Smooth muscle cell of the coronary artery (primary cell): ENCODE measurements around the gene PALM. TPM values are rescaled to one million over a fixed set of nuclear protein-coding genes. Genes with fewer than 3 reads are reported as not detected.

Source experiments
- total RNA-seq: library from RNA; depleted of rRNA; stranded (reverse); fragments of >200 nt; gene quantifications from 2 replicates; pipeline ENCODE4 v1.2.3, GENCODE V29; 2014; ENCODE audit warnings: low replicate concordance

Gene PALM
- total RNA-seq = 6.0 and 26.7 TPM in 2 replicates

GRCh38 chr19:708154-709143 lies at the start of gene PALM:
PALM (plus strand) TSS chr19:708935; CDS start chr19:709147, 212 bp downstream.

GRCh38 chr19:662962-663681 lies 45.6 kb upstream of the PALM start, which contains the start of gene RNF126:
RNF126 (minus strand) TSS chr19:663214; CDS start chr19:663121, 93 bp downstream.

GRCh38 chr19:676339-677105 lies 32.2 kb upstream of the PALM start, which contains the start of gene FSTL3:
FSTL3 (plus strand) TSS chr19:676392; CDS start chr19:676424, 32 bp downstream.

GRCh38 chr19:695352-695949 lies 13.3 kb upstream of the PALM start, which contains the start of gene PRSS57:
PRSS57 (minus strand) TSS chr19:695452; CDS start chr19:695430, 22 bp downstream.

GRCh38 chr19:750640-751423 lies 42.1 kb downstream of the PALM start, which contains the start of gene MISP:
MISP (plus strand) TSS chr19:751112; CDS start chr19:756947, 5,835 bp downstream.

GRCh38 chr19:796692-797527 lies 88.2 kb downstream of the PALM start, which contains the start of gene PTBP1:
PTBP1 (plus strand) TSS chr19:797452; CDS start chr19:797498, 46 bp downstream.

Other genes with a start within 250 kb of the PALM start
- gene SHC2, start 247.9 kb upstream of the PALM start, total RNA-seq = 0.08 and 4.1 TPM in 2 replicates
- gene MADCAM1, start 212.4 kb upstream of the PALM start, total RNA-seq = not detected in 2 replicates
- gene TPGS1, start 201.4 kb upstream of the PALM start, total RNA-seq = 13.9 and 23.9 TPM in 2 replicates
- 81.4 and 83.4 TPM in 2 replicates for gene CDC34, start 177.2 kb upstream of the PALM start, total RNA-seq
- 0.08 TPM in 1 of 2 replicates, not detected in the other for gene GZMM, start 164.9 kb upstream of the PALM start, total RNA-seq
- gene BSG, start 136.3 kb upstream of the PALM start, total RNA-seq = 284 and 347 TPM in 2 replicates
- gene HCN2, start 119.1 kb upstream of the PALM start, total RNA-seq = 0.30 and 1.2 TPM in 2 replicates
- 16.6 and 19.8 TPM in 2 replicates for gene POLRMT, start 75.4 kb upstream of the PALM start, total RNA-seq
- gene FGF22, start 69.1 kb upstream of the PALM start, total RNA-seq = not detected in 2 replicates
- 6.2 and 24.2 TPM in 2 replicates for gene RNF126, start 45.7 kb upstream of the PALM start, total RNA-seq
- gene FSTL3, start 32.5 kb upstream of the PALM start, total RNA-seq = 22.8 and 81.7 TPM in 2 replicates
- gene PRSS57, start 13.5 kb upstream of the PALM start, total RNA-seq = not detected in 2 replicates
- under 0.01 TPM in 1 of 2 replicates, not detected in the other for gene MISP, start 42.2 kb downstream of the PALM start, total RNA-seq
- gene PTBP1, start 88.5 kb downstream of the PALM start, total RNA-seq = 77.1 and 91.9 TPM in 2 replicates
- gene PLPPR3, start 113.0 kb downstream of the PALM start, total RNA-seq = 0.15 and 1.2 TPM in 2 replicates
- gene AZU1, start 118.9 kb downstream of the PALM start, total RNA-seq = not detected in 2 replicates
- gene PRTN3, start 132.1 kb downstream of the PALM start, total RNA-seq = not detected in 2 replicates
- 0.15 TPM in 1 of 2 replicates, not detected in the other for gene ELANE, start 143.4 kb downstream of the PALM start, total RNA-seq
- gene CFD, start 150.7 kb downstream of the PALM start, total RNA-seq = 0.83 and 156 TPM in 2 replicates
- gene MED16, start 184.3 kb downstream of the PALM start, total RNA-seq = 23.5 and 33.1 TPM in 2 replicates
- gene RNU6-9, start 184.5 kb downstream of the PALM start, total RNA-seq = not detected in 2 replicates
- gene R3HDM4, start 204.3 kb downstream of the PALM start, total RNA-seq = 6.8 and 24.8 TPM in 2 replicates
- not detected in 2 replicates for gene KISS1R, start 208.4 kb downstream of the PALM start, total RNA-seq
- 7.6 and 15.2 TPM in 2 replicates for gene ARID3A, start 217.1 kb downstream of the PALM start, total RNA-seq